ES-I3 (cell line): ENCODE measurements around the gene PHF10.

Experiments used
- H3K36me3 ChIP-seq: 2 replicates; pipeline ENCODE4 v1.6.1; 2013; ENCODE audit warnings: mild to moderate bottlenecking, low read length, control low read depth, moderate library complexity; ENCODE audit not compliant: insufficient read depth
- H3K4me1 ChIP-seq: 2 replicates; pipeline ENCODE4 v1.6.1; 2013; ENCODE audit warnings: mild to moderate bottlenecking, control low read depth, low read length; ENCODE audit not compliant: insufficient read depth
- H3K9ac ChIP-seq: 2 replicates; pipeline ENCODE4 v1.6.1; 2013; ENCODE audit warnings: low read depth, mild to moderate bottlenecking, low read length, moderate library complexity
- H3K9me3 ChIP-seq: 2 replicates; pipeline ENCODE4 v1.6.1; 2013; ENCODE audit warnings: mild to moderate bottlenecking, low read length, moderate library complexity; ENCODE audit not compliant: control insufficient read depth, insufficient read depth

The PHF10 gene

GRCh38 chr6:169738204-169738975 is 14.1 kb upstream of the PHF10 start:
- Histone ChIP-seq H3K36me3 (no peaks in the 10 kb centered on the region), H3K4me1 (no peaks in the 10 kb centered on the region), H3K9ac (no peak overlapping the region), H3K9me3 (no peaks in the 10 kb centered on the region)

GRCh38 chr6:169729961-169730360 is 5.7 kb upstream of the PHF10 start:
- no peaks in the 10 kb centered on the region for H3K4me1 ChIP-seq
- H3K36me3 ChIP-seq = no peaks in the 10 kb centered on the region
- no peak overlapping the region for H3K9ac ChIP-seq
- H3K9me3 ChIP-seq = no peaks in the 10 kb centered on the region

GRCh38 chr6:169726963-169727362 is 2.7 kb upstream of the PHF10 start:
- Histone ChIP-seq H3K9ac (no peak overlapping the region), H3K36me3 (no peaks in the 10 kb centered on the region), H3K4me1 (peaks cover 4% of the 10 kb centered on the region; the same call in 1 of the 2 replicates), H3K9me3 (no peaks in the 10 kb centered on the region)

- no peaks in the 10 kb centered on the region for H3K9me3 ChIP-seq
- H3K4me1 ChIP-seq = peaks cover 4% of the 10 kb centered on the region; the same call in 1 of the 2 replicates
- no peaks in the 10 kb centered on the region for H3K36me3 ChIP-seq
- no peak overlapping the region for H3K9ac ChIP-seq
Observed at GRCh38 chr6:169726049-169726400, 1.7 kb upstream of the PHF10 start.

GRCh38 chr6:169725125-169726048 is 1.1 kb upstream of the PHF10 start:
- no peaks in the 10 kb centered on the region for H3K9me3 ChIP-seq
- H3K36me3 ChIP-seq = no peaks in the 10 kb centered on the region
- H3K4me1 ChIP-seq = peaks cover 4% of the 10 kb centered on the region; the same call in 1 of the 2 replicates
- H3K9ac ChIP-seq = peak overlapping the region; percentile 87

GRCh38 chr6:169723991-169724493 is 258 bp downstream of the PHF10 start:
- Histone ChIP-seq H3K9ac (peak overlapping the region; percentile 36; the same call in 1 of the 2 replicates), H3K36me3 (no peaks in the 10 kb centered on the region), H3K9me3 (no peaks in the 10 kb centered on the region), H3K4me1 (peaks cover 4% of the 10 kb centered on the region; the same call in 1 of the 2 replicates)

- peak overlapping the region; percentile 94 for H3K9ac ChIP-seq
- no peaks in the 10 kb centered on the region for H3K9me3 ChIP-seq
- H3K4me1 ChIP-seq = peaks cover 4% of the 10 kb centered on the region; the same call in 1 of the 2 replicates
- no peaks in the 10 kb centered on the region for H3K36me3 ChIP-seq
Observed at GRCh38 chr6:169723200-169723909, 945 bp downstream of the PHF10 start.

GRCh38 chr6:169722362-169723199 is 1.7 kb downstream of the PHF10 start:
- H3K9ac ChIP-seq = peak overlapping the region; percentile 94
- H3K36me3 ChIP-seq = no peaks in the 10 kb centered on the region
- H3K4me1 ChIP-seq = peaks cover 4% of the 10 kb centered on the region; the same call in 1 of the 2 replicates
- no peaks in the 10 kb centered on the region for H3K9me3 ChIP-seq

- Histone ChIP-seq H3K4me1 (peaks cover 4% of the 10 kb centered on the region; the same call in 1 of the 2 replicates), H3K36me3 (no peaks in the 10 kb centered on the region), H3K9me3 (no peaks in the 10 kb centered on the region), H3K9ac (no peak overlapping the region)
Observed at GRCh38 chr6:169720207-169720855, 4.0 kb downstream of the PHF10 start.

GRCh38 chr6:169719117-169719516 is 5.2 kb downstream of the PHF10 start:
- Histone ChIP-seq H3K4me1 (peaks cover 4% of the 10 kb centered on the region; the same call in 1 of the 2 replicates), H3K9ac (no peak overlapping the region), H3K9me3 (no peaks in the 10 kb centered on the region), H3K36me3 (no peaks in the 10 kb centered on the region)

GRCh38 chr6:169714595-169714994 is 9.7 kb downstream of the PHF10 start:
- no peaks in the 10 kb centered on the region; the same call in 1 of the 2 replicates for H3K36me3 ChIP-seq
- no peaks in the 10 kb centered on the region for H3K4me1 ChIP-seq
- H3K9ac ChIP-seq = no peak overlapping the region
- H3K9me3 ChIP-seq = no peaks in the 10 kb centered on the region

GRCh38 chr6:169714178-169714577 is 10.1 kb downstream of the PHF10 start:
- H3K9me3 ChIP-seq = no peaks in the 10 kb centered on the region
- H3K36me3 ChIP-seq = no peaks in the 10 kb centered on the region; the same call in 1 of the 2 replicates
- H3K4me1 ChIP-seq = no peaks in the 10 kb centered on the region
- no peak overlapping the region for H3K9ac ChIP-seq

GRCh38 chr6:169710009-169710408 is 14.3 kb downstream of the PHF10 start:
- Histone ChIP-seq H3K9me3 (no peaks in the 10 kb centered on the region), H3K4me1 (no peaks in the 10 kb centered on the region), H3K36me3 (no peaks in the 10 kb centered on the region; the same call in 1 of the 2 replicates), H3K9ac (no peak overlapping the region)
